Adrenal gland (tissue), 12 donors: ENCODE measurements around the gene RAB3B. TPM values are rescaled to one million over a fixed set of nuclear protein-coding genes. Genes with fewer than 3 reads are reported as not detected.

Source experiments
- DNase-seq, 7 donors: peaks; one replicate each; pipeline ENCODE4 v3.0.0-alpha.2; 2019 to 2020
- H3K27ac ChIP-seq, 5 donors: fragments of 200-600 bp; sonication (generic) in 4 of 5; 1 replicate in 3 of 5; 2 replicates in 2 of 5; pipeline versions ENCODE4 v1.5.1 to v1.8.0; 2016 to 2020; ENCODE audit warnings: mild to moderate bottlenecking in 1 of 5
- H3K27me3 ChIP-seq: fragments of 200-600 bp; 2 replicates; pipeline ENCODE4 v1.8.0; 2021
- H3K36me3 ChIP-seq, 2 donors: fragments of 200-600 bp; replicated peaks in 1 of 2; 1 replicate in 1 of 2; 2 replicates in 1 of 2; pipeline versions ENCODE4 v1.5.1 to v1.8.0; 2018 to 2022
- H3K4me1 ChIP-seq, 2 donors: fragments of 200-600 bp; replicated peaks in 1 of 2; 1 replicate in 1 of 2; 2 replicates in 1 of 2; pipeline versions ENCODE4 v1.5.1 to v1.8.0; 2018 to 2021
- H3K4me3 ChIP-seq, 4 donors: fragments of 200-600 bp; sonication (generic) in 3 of 4; one replicate each; pipeline ENCODE4 v1.5.1; 2016 to 2018
- H3K9me3 ChIP-seq, 3 donors: fragments of 200-600 bp; sonication (generic) in 1 of 3; replicated peaks in 1 of 3; 1 replicate in 2 of 3; 2 replicates in 1 of 3; pipeline versions ENCODE4 v1.5.1 to v1.8.0; 2016 to 2021
- CTCF ChIP-seq, 6 experiments: fragments of 450-650 bp in 4 of 6; fragments of 200-600 bp in 2 of 6; sonication (generic) in 1 of 6; IDR thresholded peaks; 1 replicate in 5 of 6; 2 replicates in 1 of 6; pipeline versions ENCODE4 v1.5.1 to v1.8.0; 2016 to 2021; ENCODE audit warnings: antibody characterized with exemption in 6 of 6, mild to moderate bottlenecking in 2 of 6, moderate library complexity in 1 of 6
- POLR2A ChIP-seq, 2 donors: fragments of 450-650 bp; IDR thresholded peaks; one replicate each; pipeline ENCODE4 v1.6.1; 2017; ENCODE audit warnings: antibody characterized with exemption in 2 of 2, mild to moderate bottlenecking in 2 of 2, moderate library complexity in 1 of 2
- WGBS, 4 donors: extraction: QIAGEN DNeasy Blood & Tissue Kit in 2 of 4; methylation state at CpG; one replicate each; pipeline versions ENCODE4 v1.1.5 to v1.1.7; 2013 to 2017; 5-methylcytosine and 5-hydroxymethylcytosine counted together
- intact Hi-C, 2 donors: fragments of 100-400 bp; cut with DNase I; formaldehyde crosslinking; loops; one replicate each; pipeline versions ENCODE4 v1.14.1 to v1.15.0; 2022 to 2023
- polyA plus RNA-seq, 3 donors: library from polyadenylated mRNA; stranded (reverse); fragments of 200-250 nt in 2 of 3; fragments of 350-450 nt in 1 of 3; fragmentation: Illumina TruSeq in 1 of 3; extraction: RNeasy Lipid Tissue Mini Kit (QIAGEN cat#74804) in 1 of 3; gene quantifications; one replicate each; pipeline ENCODE4 v1.2.3, GENCODE V29; 2013 to 2014
- total RNA-seq, 9 donors: library from RNA; depleted of rRNA in 4 of 9; stranded (reverse); fragments of >200 nt in 4 of 9; fragments of 120-200 nt in 1 of 9; fragmentation: NEBNext Ultra II Directional in 1 of 9; extraction: Animal tissue kit (Norgen Biotek cat#: 25700) in 1 of 9; gene quantifications; one replicate each; pipeline versions ENCODE4 v1.1.0 to v1.2.4, GENCODE V29; 2013 to 2023
- donor health status: healthy with polysubstance abuse.
- donor health status: Bipolar disorder and iron deficiency.
- donor health status: DM: yes; HTN: yes; CAD: no.
- donor health status: DM: no; HTN: no; CAD: no.
- donor health status: DM: no; HTN: no; CAD: no.
- donor health status: DM: yes; HTN: yes; CAD: no.

Gene RAB3B
- total and polyA plus RNA-seq, 12 donors, result 0.20 to 9.2 (median 2.1) TPM

GRCh38 chr1:51986718-51987117, 3.8 kb downstream of the RAB3B start:
- Histone ChIP-seq H3K27ac (no peak overlapping the region), H3K4me3 (no peak overlapping the region), H3K27me3 (peaks cover under 1% of the 10 kb centered on the region), H3K36me3 (no peaks in the 10 kb centered on the region), H3K9me3 (no peaks in the 10 kb centered on the region), H3K4me1 (no peaks in the 10 kb centered on the region)
- TF ChIP-seq POLR2A (IDR thresholded peaks at IDR 0.05), result no peak
- TF ChIP-seq CTCF (IDR thresholded peaks at IDR 0.05), result no peak
- DNase-seq, result no peak
- intact Hi-C loops, result loop anchor here in 1 of 2 donors (5.0 kb wide), 1 partner anchor 79 kb away; no protein-coding TSS in a partner anchor
- WGBS, 4 donors, result 79 to 85% (median 82%) methylated on average over 4 of the region's 4 CpGs

- DNase-seq, result no peak
- no peaks in the 10 kb centered on the region for H3K4me1 ChIP-seq
- TF ChIP-seq POLR2A (IDR thresholded peaks at IDR 0.05) (no peak), CTCF (IDR thresholded peaks at IDR 0.05) (no peak)
- H3K27me3 ChIP-seq, result no peaks in the 10 kb centered on the region
- H3K9me3 ChIP-seq, result no peaks in the 10 kb centered on the region
- H3K36me3 ChIP-seq, result no peaks in the 10 kb centered on the region
- intact Hi-C loops, result no loop called here
- H3K27ac ChIP-seq, result no peak overlapping the region
- 91 to 96% (median 94%) methylated on average over 3 of the region's 3 CpGs for WGBS, 4 donors
- no peak overlapping the region for H3K4me3 ChIP-seq
Observed at GRCh38 chr1:51982161-51982560, 8.3 kb downstream of the RAB3B start.

GRCh38 chr1:51981555-51981954, 8.9 kb downstream of the RAB3B start:
- no peaks in the 10 kb centered on the region for H3K9me3 ChIP-seq
- intact Hi-C loops, result no loop called here
- WGBS, 4 donors, result 92 to 100% (median 94%) methylated on average over 1 of the region's 1 CpG
- no peak overlapping the region for H3K27ac ChIP-seq
- no peaks in the 10 kb centered on the region for H3K27me3 ChIP-seq
- DNase-seq, result no peak
- no peaks in the 10 kb centered on the region for H3K36me3 ChIP-seq
- H3K4me3 ChIP-seq, result no peak overlapping the region
- H3K4me1 ChIP-seq, result no peaks in the 10 kb centered on the region
- TF ChIP-seq CTCF (IDR thresholded peaks at IDR 0.05) (no peak), POLR2A (IDR thresholded peaks at IDR 0.05) (no peak)

- no peaks in the 10 kb centered on the region for H3K4me1 ChIP-seq
- TF ChIP-seq CTCF (IDR thresholded peaks at IDR 0.05), result no peak
- no peak for TF ChIP-seq POLR2A (IDR thresholded peaks at IDR 0.05)
- intact Hi-C loops, result no loop called here
- no peaks in the 10 kb centered on the region for H3K9me3 ChIP-seq
- DNase-seq, result no peak
- H3K27ac ChIP-seq, result no peak overlapping the region
- no peaks in the 10 kb centered on the region for H3K36me3 ChIP-seq
- no peak overlapping the region for H3K4me3 ChIP-seq
- no peaks in the 10 kb centered on the region for H3K27me3 ChIP-seq
Observed at GRCh38 chr1:51978099-51978498, 12.4 kb downstream of the RAB3B start.
